ENCODE results near the gene MACROD2. TPM values are rescaled to one million over a fixed set of nuclear protein-coding genes. Genes with fewer than 3 reads are reported as not detected.

MACROD2 gene
- polyA plus RNA-seq, 1 donor from 2014 or later: 23.2 TPM

DNA sequence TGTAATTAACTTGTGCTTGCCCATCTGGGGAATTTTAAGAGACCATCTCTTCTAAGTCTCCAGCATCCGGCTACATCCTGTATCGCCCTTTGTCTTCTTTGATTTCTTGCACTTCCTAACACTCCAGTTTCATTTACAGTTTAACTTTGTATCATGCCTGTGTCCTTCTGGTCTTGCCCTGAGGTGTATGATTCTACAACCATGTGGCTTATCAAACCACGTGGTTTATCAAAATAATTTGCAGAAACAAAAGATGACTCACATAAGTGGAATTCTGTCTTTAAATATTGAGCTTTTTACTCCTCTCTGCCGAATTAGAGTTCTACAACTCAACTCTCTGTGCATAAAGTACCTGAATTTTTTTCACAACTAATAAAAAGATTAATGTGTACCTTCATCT, 1997.2 kb downstream of the MACROD2 start:
- no peak overlapping the region for H3K4me2 ChIP-seq (ENCODE audit: low read length)
- no peak overlapping the region for H3K27ac ChIP-seq (ENCODE audit: low read length)
- no peaks in the 10 kb centered on the region for H3K79me2 ChIP-seq (replicated peaks; ENCODE audit: insufficient read depth, low read length)
- H3F3A ChIP-seq (ENCODE audit: insufficient read depth, low read length, poor library complexity, severe bottlenecking): no peaks in the 10 kb centered on the region
- H4K20me1 ChIP-seq (ENCODE audit: insufficient read depth): no peaks in the 10 kb centered on the region
- TF ChIP-seq MXI1 (conservative IDR thresholded peaks at IDR 0.05; ENCODE audit: poor library complexity, severe bottlenecking) (no peak), EZH2 (IDR thresholded peaks at IDR 0.05; ENCODE audit: borderline replicate concordance, insufficient read depth, low read length, poor library complexity, severe bottlenecking) (no peak), EP300 (conservative IDR thresholded peaks at IDR 0.05; ENCODE audit: poor library complexity, severe bottlenecking) (no peak)
- H3K27me3 ChIP-seq (ENCODE audit: insufficient read depth, low read depth, low read length): no peaks in the 10 kb centered on the region
- H2AFZ ChIP-seq (ENCODE audit: low read depth, low read length): no peak overlapping the region
- H3K9me2 ChIP-seq (ENCODE audit: insufficient read depth, low read length): no peaks in the 10 kb centered on the region
- H3K9me3 ChIP-seq (ENCODE audit: low read length): peaks cover 7% of the 10 kb centered on the region
- H3K4me3 ChIP-seq (ENCODE audit: low read length): no peak overlapping the region
- no peak overlapping the region for H3K9ac ChIP-seq (ENCODE audit: low read length)
- H3K36me3 ChIP-seq (ENCODE audit: insufficient read depth, low read length): no peaks in the 10 kb centered on the region

GRCh38 chr20:16000112-16000511, 2004.8 kb downstream of the MACROD2 start:
- Histone ChIP-seq H3K27me3 (ENCODE audit: insufficient read depth, low read depth, low read length) (peaks cover 10% of the 10 kb centered on the region), H3K9me3 (ENCODE audit: low read length) (peaks cover 8% of the 10 kb centered on the region), H3K79me2 (replicated peaks; ENCODE audit: insufficient read depth, low read length) (no peaks in the 10 kb centered on the region), H2AFZ (ENCODE audit: low read depth, low read length) (no peak overlapping the region), H3K27ac (ENCODE audit: low read length) (peak overlapping the region; percentile 14), H3K9me2 (ENCODE audit: insufficient read depth, low read length) (no peaks in the 10 kb centered on the region), H3K4me3 (ENCODE audit: low read length) (no peak overlapping the region), H3K4me2 (ENCODE audit: low read length) (no peak overlapping the region), H3F3A (ENCODE audit: insufficient read depth, low read length, poor library complexity, severe bottlenecking) (no peaks in the 10 kb centered on the region), H3K9ac (ENCODE audit: low read length) (no peak overlapping the region), H4K20me1 (ENCODE audit: insufficient read depth) (no peaks in the 10 kb centered on the region), H3K36me3 (ENCODE audit: insufficient read depth, low read length) (no peaks in the 10 kb centered on the region)
- TF ChIP-seq EP300 (conservative IDR thresholded peaks at IDR 0.05; ENCODE audit: poor library complexity, severe bottlenecking): peak; percentile 57
- TF ChIP-seq SMC3 (conservative IDR thresholded peaks at IDR 0.05; ENCODE audit: poor library complexity): no peak

GRCh38 chr20:16001286-16001685, 2006.0 kb downstream of the MACROD2 start:
- no peaks in the 10 kb centered on the region for H3K36me3 ChIP-seq (ENCODE audit: insufficient read depth, low read length)
- H4K20me1 ChIP-seq (ENCODE audit: insufficient read depth): no peaks in the 10 kb centered on the region

More at GRCh38 chr20:16001286-16001685, 2006.0 kb downstream of the MACROD2 start:
- H3F3A ChIP-seq (ENCODE audit: insufficient read depth, low read length, poor library complexity, severe bottlenecking): no peaks in the 10 kb centered on the region
- H3K9me2 ChIP-seq (ENCODE audit: insufficient read depth, low read length): no peaks in the 10 kb centered on the region
- TF ChIP-seq POLR2AphosphoS5 (IDR thresholded peaks at IDR 0.05) (no peak), EP300 (conservative IDR thresholded peaks at IDR 0.05; ENCODE audit: poor library complexity, severe bottlenecking) (no peak), REST (IDR thresholded peaks at IDR 0.05; ENCODE audit: borderline replicate concordance) (no peak), RAD21 (conservative IDR thresholded peaks at IDR 0.05) (no peak), TAF1 (IDR thresholded peaks at IDR 0.05; ENCODE audit: low read depth) (no peak), SMC3 (conservative IDR thresholded peaks at IDR 0.05; ENCODE audit: poor library complexity) (no peak)
- TF ChIP-seq, protein P1, sequence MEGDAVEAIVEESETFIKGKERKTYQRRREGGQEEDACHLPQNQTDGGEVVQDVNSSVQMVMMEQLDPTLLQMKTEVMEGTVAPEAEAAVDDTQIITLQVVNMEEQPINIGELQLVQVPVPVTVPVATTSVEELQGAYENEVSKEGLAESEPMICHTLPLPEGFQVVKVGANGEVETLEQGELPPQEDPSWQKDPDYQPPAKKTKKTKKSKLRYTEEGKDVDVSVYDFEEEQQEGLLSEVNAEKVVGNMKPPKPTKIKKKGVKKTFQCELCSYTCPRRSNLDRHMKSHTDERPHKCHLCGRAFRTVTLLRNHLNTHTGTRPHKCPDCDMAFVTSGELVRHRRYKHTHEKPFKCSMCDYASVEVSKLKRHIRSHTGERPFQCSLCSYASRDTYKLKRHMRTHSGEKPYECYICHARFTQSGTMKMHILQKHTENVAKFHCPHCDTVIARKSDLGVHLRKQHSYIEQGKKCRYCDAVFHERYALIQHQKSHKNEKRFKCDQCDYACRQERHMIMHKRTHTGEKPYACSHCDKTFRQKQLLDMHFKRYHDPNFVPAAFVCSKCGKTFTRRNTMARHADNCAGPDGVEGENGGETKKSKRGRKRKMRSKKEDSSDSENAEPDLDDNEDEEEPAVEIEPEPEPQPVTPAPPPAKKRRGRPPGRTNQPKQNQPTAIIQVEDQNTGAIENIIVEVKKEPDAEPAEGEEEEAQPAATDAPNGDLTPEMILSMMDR (IDR thresholded peaks at IDR 0.05; ENCODE audit: poor library complexity, severe bottlenecking): no peak
- no peak overlapping the region for H3K4me2 ChIP-seq (ENCODE audit: low read length)
- no peak overlapping the region for H3K9ac ChIP-seq (ENCODE audit: low read length)
- peaks cover 10% of the 10 kb centered on the region for H3K27me3 ChIP-seq (ENCODE audit: insufficient read depth, low read depth, low read length)
- no peaks in the 10 kb centered on the region for H3K79me2 ChIP-seq (replicated peaks; ENCODE audit: insufficient read depth, low read length)
- H3K4me3 ChIP-seq (ENCODE audit: low read length): no peak overlapping the region
- no peak overlapping the region for H2AFZ ChIP-seq (ENCODE audit: low read depth, low read length)
- H3K9me3 ChIP-seq (ENCODE audit: low read length): peaks cover 4% of the 10 kb centered on the region
- no peak overlapping the region for H3K27ac ChIP-seq (ENCODE audit: low read length)
